Karpas-422 (cell line): ENCODE measurements around the gene ACSM2B. TPM values are rescaled to one million over a fixed set of nuclear protein-coding genes. Genes with fewer than 3 reads are reported as not detected.
"Not testable (repeated sequence)": the region's sequence is repeated elsewhere in the genome, so short reads cannot be mapped to it uniquely, and the experiment has no call there.

Experiments
- DNase-seq: peaks from one replicate; pipeline ENCODE4 v3.0.0-alpha.2; 2015
- H2AFZ ChIP-seq: fragments of 200-600 bp; sonication (generic); 2 replicates; pipeline ENCODE4 v1.6.1; 2014; ENCODE audit warnings: antibody characterized with exemption, low read length, mixed read lengths
- H3K27ac ChIP-seq: fragments of 200-600 bp; sonication (generic); 2 replicates; pipeline ENCODE4 v1.5.1; 2014; ENCODE audit warnings: mild to moderate bottlenecking, low read length, moderate library complexity
- H3K27me3 ChIP-seq: fragments of 200-600 bp; sonication (generic); 2 replicates; pipeline ENCODE4 v1.6.1; 2014; ENCODE audit warnings: low read length, mixed read lengths
- H3K36me3 ChIP-seq: fragments of 200-600 bp; sonication (generic); 2 replicates; pipeline ENCODE4 v1.6.1; 2014; ENCODE audit warnings: low read length, mixed read lengths; ENCODE audit not compliant: insufficient read depth
- H3K4me1 ChIP-seq: fragments of 200-600 bp; sonication (generic); 2 replicates; pipeline ENCODE4 v1.6.1; 2014; ENCODE audit warnings: mild to moderate bottlenecking, low read length, mixed read lengths
- H3K4me2 ChIP-seq: fragments of 200-600 bp; sonication (generic); 2 replicates; pipeline ENCODE4 v1.6.1; 2014; ENCODE audit warnings: low read length, low read depth, mild to moderate bottlenecking; ENCODE audit not compliant: poor library complexity, severe bottlenecking
- H3K4me3 ChIP-seq: fragments of 200-600 bp; sonication (generic); 2 replicates; pipeline ENCODE4 v1.5.1; 2014; ENCODE audit warnings: mild to moderate bottlenecking, antibody characterized with exemption, low read length, mixed read lengths
- H3K79me2 ChIP-seq: fragments of 200-600 bp; sonication (generic); 2 replicates; pipeline ENCODE4 v1.6.1; 2014; ENCODE audit warnings: mild to moderate bottlenecking, low read length, mixed read lengths
- H3K9ac ChIP-seq: fragments of 200-600 bp; sonication (generic); 2 replicates; pipeline ENCODE4 v1.6.0; 2014; ENCODE audit warnings: low read length
- H3K9me2 ChIP-seq: fragments of 200-600 bp; sonication (generic), shearing (Covaris generic); replicated peaks from 2 replicates; pipeline ENCODE4 v1.6.0; 2014; ENCODE audit warnings: mild to moderate bottlenecking, low read length, moderate library complexity; ENCODE audit not compliant: insufficient read depth
- H3K9me3 ChIP-seq: fragments of 300-700, 200-600 bp; sonication (generic); 2 replicates; pipeline ENCODE4 v1.6.1; 2014; ENCODE audit warnings: low read length, mixed read lengths
- H4K20me1 ChIP-seq: fragments of 200-600 bp; sonication (generic); 2 replicates; pipeline ENCODE4 v1.6.1; 2014; ENCODE audit warnings: mild to moderate bottlenecking, antibody characterized with exemption, low read length, low read depth; ENCODE audit not compliant: insufficient read depth
- total RNA-seq: library from RNA; depleted of rRNA; stranded (reverse); fragments of >200 nt; shearing (Covaris generic); gene quantifications from 2 replicates; pipeline ENCODE4 v1.2.3, GENCODE V29; 2014; ENCODE audit warnings: low replicate concordance

The ACSM2B gene
- total RNA-seq, 1 experiment from 2014 or later, result not detected

DNA sequence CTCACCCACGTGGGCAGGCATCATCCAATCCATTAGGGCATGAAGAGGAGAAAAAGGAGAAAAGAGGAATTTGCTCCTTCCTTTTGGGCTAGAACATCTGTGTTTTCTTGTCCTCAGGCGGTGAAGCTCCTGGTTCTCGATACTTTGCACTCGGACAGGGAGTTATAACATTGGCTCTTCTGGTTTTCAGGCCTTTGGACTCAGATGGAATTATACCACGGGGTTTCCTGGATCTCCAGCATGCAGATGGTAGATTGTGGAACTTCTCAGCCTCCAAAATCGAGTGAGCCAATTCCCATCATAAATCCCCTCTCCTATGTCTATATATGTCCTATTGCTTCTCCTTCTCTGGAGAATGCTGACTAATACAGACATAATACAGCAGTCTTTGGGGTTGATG, 9.9 kb upstream of the ACSM2B start:
- H3K27me3 ChIP-seq, H3K9ac ChIP-seq, H3K4me2 ChIP-seq, H2AFZ ChIP-seq, H3K9me2 ChIP-seq, H3K27ac ChIP-seq, H3K36me3 ChIP-seq, H3K4me1 ChIP-seq, H3K79me2 ChIP-seq, H3K9me3 ChIP-seq, DNase-seq, H4K20me1 ChIP-seq, H3K4me3 ChIP-seq: not testable (repeated sequence)

DNA sequence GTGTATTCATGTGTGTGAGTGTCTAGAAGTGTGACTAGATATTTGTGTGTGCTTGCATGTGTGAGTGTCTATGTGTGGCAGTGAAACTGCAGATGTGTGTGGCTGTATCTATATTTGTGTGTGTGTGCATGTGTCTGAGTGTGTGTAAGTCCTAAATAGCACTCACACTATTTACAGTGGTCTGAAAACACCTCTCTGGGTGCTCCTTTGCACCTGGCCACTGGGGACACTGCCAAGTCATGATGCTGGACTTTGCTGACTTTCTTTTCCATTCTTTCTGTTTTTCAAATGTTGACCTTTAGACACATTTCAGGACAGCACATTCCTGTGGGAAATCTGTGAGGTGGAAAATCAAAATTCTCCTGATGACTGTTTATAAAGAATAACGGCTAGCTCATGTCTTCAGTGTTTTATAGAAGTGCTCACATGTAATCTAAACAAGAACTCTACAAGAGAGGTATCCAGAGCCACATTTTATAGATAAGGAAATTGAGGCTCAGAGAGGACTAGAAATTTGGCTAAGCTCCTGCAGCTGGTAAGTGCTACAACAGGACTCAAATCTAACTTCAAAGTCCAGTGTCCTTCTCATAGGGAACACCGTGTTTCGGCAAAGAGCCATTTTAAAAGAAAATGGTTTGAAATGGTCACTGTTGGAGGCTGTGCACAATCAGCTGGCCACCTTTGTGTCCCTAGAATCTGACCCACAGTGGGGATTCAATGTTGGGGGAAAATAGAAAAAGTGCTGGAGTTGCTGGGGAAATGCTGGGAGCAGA, 4.5 kb upstream of the ACSM2B start:
- H3K4me3 ChIP-seq, H3K9ac ChIP-seq, H3K27ac ChIP-seq, H4K20me1 ChIP-seq, H3K4me1 ChIP-seq, H3K9me3 ChIP-seq, H3K4me2 ChIP-seq, H3K36me3 ChIP-seq, H2AFZ ChIP-seq, DNase-seq, H3K9me2 ChIP-seq, H3K27me3 ChIP-seq, H3K79me2 ChIP-seq: not testable (repeated sequence)

- not testable (repeated sequence) for DNase-seq, H3K9ac ChIP-seq, H3K79me2 ChIP-seq, H3K27me3 ChIP-seq, H3K4me1 ChIP-seq, H2AFZ ChIP-seq, H3K4me2 ChIP-seq, H3K27ac ChIP-seq, H4K20me1 ChIP-seq, H3K4me3 ChIP-seq, H3K36me3 ChIP-seq, H3K9me3 ChIP-seq, H3K9me2 ChIP-seq
Observed at GRCh38 chr16:20578091-20578490, 1.9 kb upstream of the ACSM2B start.

DNA sequence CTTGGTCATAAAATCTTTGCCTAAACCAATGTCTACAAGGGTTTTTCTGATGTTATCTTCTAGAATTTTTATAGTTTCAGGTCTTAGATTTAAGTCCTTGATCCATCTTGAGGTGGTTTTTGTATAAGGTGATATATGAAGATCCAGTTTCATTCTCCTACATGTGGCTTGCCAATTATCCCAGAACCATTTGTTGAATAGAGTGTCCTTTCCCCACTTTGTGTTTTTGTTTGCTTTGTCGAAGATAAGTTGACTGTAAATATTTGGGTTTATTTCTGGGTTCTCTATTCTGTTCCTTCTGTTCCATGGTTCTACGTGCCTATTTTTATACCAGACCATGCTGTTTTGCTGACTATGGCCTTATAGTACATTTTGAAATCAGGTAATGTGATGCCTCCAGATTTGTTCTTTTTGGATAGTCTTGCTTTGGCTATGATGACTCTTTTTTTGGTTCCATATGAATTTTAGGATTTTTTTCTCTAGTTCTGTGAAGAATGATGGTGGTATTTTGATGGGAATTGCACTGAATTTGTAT, 7.0 kb downstream of the ACSM2B start:
- H3K79me2 ChIP-seq, H3K27me3 ChIP-seq, H3K9me2 ChIP-seq, H3K4me3 ChIP-seq, H3K4me1 ChIP-seq, H2AFZ ChIP-seq, H3K9me3 ChIP-seq, H3K36me3 ChIP-seq, H3K9ac ChIP-seq, H3K27ac ChIP-seq, DNase-seq, H3K4me2 ChIP-seq, H4K20me1 ChIP-seq: not testable (repeated sequence)

- Histone ChIP-seq H3K9me2 (no peaks in the 10 kb centered on the region), H3K4me3 (no peak overlapping the region), H3K4me1 (no peaks in the 10 kb centered on the region), H3K27me3 (no peaks in the 10 kb centered on the region), H3K9ac (no peak overlapping the region), H3K79me2 (no peaks in the 10 kb centered on the region), H3K36me3 (no peaks in the 10 kb centered on the region), H3K9me3 (no peaks in the 10 kb centered on the region), H3K4me2 (no peak overlapping the region), H3K27ac (no peak overlapping the region), H2AFZ (no peak overlapping the region), H4K20me1 (no peaks in the 10 kb centered on the region)
- no peak for DNase-seq
Observed at GRCh38 chr16:20568404-20568803, 7.8 kb downstream of the ACSM2B start.

DNA sequence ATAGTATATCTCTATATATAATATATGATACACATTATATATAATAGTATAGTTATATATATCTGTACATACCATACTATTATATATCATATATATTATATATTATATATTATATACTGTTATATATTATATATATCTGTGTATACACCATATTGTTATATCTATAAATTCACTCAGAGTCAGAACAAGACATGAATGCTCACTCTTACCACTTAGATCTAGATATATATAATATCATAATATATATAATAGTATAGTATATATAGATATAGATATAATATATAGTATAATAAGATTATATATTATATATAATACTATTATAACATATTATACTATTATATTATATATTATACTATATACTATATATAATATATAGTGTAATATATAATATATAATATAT, 9.3 kb downstream of the ACSM2B start:
- no peak overlapping the region for H3K9ac ChIP-seq
- H3K27me3 ChIP-seq, result no peaks in the 10 kb centered on the region
- no peaks in the 10 kb centered on the region for H4K20me1 ChIP-seq
- H2AFZ ChIP-seq, result no peak overlapping the region
- no peak for DNase-seq
- H3K9me3 ChIP-seq, result no peaks in the 10 kb centered on the region
- no peak overlapping the region for H3K4me3 ChIP-seq
- H3K79me2 ChIP-seq, result no peaks in the 10 kb centered on the region
- H3K27ac ChIP-seq, result no peak overlapping the region
- no peaks in the 10 kb centered on the region for H3K36me3 ChIP-seq
- no peaks in the 10 kb centered on the region for H3K9me2 ChIP-seq
- H3K4me1 ChIP-seq, result no peaks in the 10 kb centered on the region
- H3K4me2 ChIP-seq, result no peak overlapping the region

- not testable (repeated sequence) for H3K4me1 ChIP-seq, H3K36me3 ChIP-seq, H3K79me2 ChIP-seq, H2AFZ ChIP-seq, H3K9ac ChIP-seq, H3K4me3 ChIP-seq, H3K27me3 ChIP-seq, H3K27ac ChIP-seq, H4K20me1 ChIP-seq, H3K9me3 ChIP-seq, DNase-seq, H3K9me2 ChIP-seq, H3K4me2 ChIP-seq
Observed at GRCh38 chr16:20565334-20565733, 10.8 kb downstream of the ACSM2B start.

GRCh38 chr16:20564218-20564617, 11.9 kb downstream of the ACSM2B start:
- not testable (repeated sequence) for H4K20me1 ChIP-seq, H3K36me3 ChIP-seq, H3K4me3 ChIP-seq, H3K9me3 ChIP-seq, H3K9me2 ChIP-seq, H3K27me3 ChIP-seq, H2AFZ ChIP-seq, H3K4me2 ChIP-seq, H3K79me2 ChIP-seq, H3K27ac ChIP-seq, DNase-seq, H3K9ac ChIP-seq, H3K4me1 ChIP-seq
